8988T (cell line): ENCODE measurements around the gene PTPA.
"Not testable (repeated sequence)": the region's sequence is repeated elsewhere in the genome, so short reads cannot be mapped to it uniquely, and the experiment has no call there.

Experiments
- DNase-seq: peaks from one replicate; pipeline ENCODE4 v3.0.0; 2011

PTPA gene

GRCh38 chr9:129109952-129110739 lies 1.1 kb upstream of the PTPA start:
- peak; percentile 59 for DNase-seq

- DNase-seq, result peak; percentile 60
Measured at GRCh38 chr9:129111528-129112151, 425 bp downstream of the PTPA start.

GRCh38 chr9:129112526-129112925 lies 1.3 kb downstream of the PTPA start:
- DNase-seq, result not testable (repeated sequence)

GRCh38 chr9:129113645-129114304 lies 2.6 kb downstream of the PTPA start:
- no peak for DNase-seq

GRCh38 chr9:129118799-129119198 lies 7.6 kb downstream of the PTPA start:
- DNase-seq, result no peak

- DNase-seq, result no peak
Measured at GRCh38 chr9:129121483-129121882, 10.3 kb downstream of the PTPA start.

- no peak for DNase-seq
Measured at GRCh38 chr9:129122133-129122532, 10.9 kb downstream of the PTPA start.

GRCh38 chr9:129122976-129123375 lies 11.8 kb downstream of the PTPA start:
- DNase-seq, result not testable (repeated sequence)

GRCh38 chr9:129124506-129125069 lies 13.4 kb downstream of the PTPA start:
- no peak for DNase-seq

- DNase-seq, result no peak
Measured at GRCh38 chr9:129125478-129125877, 14.3 kb downstream of the PTPA start.

GRCh38 chr9:129126749-129127618 lies 15.8 kb downstream of the PTPA start:
- no peak for DNase-seq

- DNase-seq, result no peak
Measured at GRCh38 chr9:129128689-129129088, 17.5 kb downstream of the PTPA start.

- DNase-seq, result not testable (repeated sequence)
Measured at GRCh38 chr9:129130271-129130670, 19.1 kb downstream of the PTPA start.

- no peak for DNase-seq
Measured at GRCh38 chr9:129130791-129131190, 19.6 kb downstream of the PTPA start.

GRCh38 chr9:129131300-129132145 lies 20.3 kb downstream of the PTPA start:
- DNase-seq, result peak; percentile 86

- DNase-seq, result no peak
Measured at GRCh38 chr9:129133082-129133481, 21.9 kb downstream of the PTPA start.

GRCh38 chr9:129135476-129135875 lies 24.3 kb downstream of the PTPA start:
- DNase-seq, result peak; percentile 11

GRCh38 chr9:129136446-129137035 lies 25.3 kb downstream of the PTPA start:
- no peak for DNase-seq

- DNase-seq, result peak; percentile 11
Measured at GRCh38 chr9:129137292-129138143, 26.3 kb downstream of the PTPA start.

GRCh38 chr9:129138144-129138462 lies 26.9 kb downstream of the PTPA start:
- DNase-seq, result no peak
